Measurements from ENCODE around the gene EXO1.

- TF ChIP-seq, protein P1, sequence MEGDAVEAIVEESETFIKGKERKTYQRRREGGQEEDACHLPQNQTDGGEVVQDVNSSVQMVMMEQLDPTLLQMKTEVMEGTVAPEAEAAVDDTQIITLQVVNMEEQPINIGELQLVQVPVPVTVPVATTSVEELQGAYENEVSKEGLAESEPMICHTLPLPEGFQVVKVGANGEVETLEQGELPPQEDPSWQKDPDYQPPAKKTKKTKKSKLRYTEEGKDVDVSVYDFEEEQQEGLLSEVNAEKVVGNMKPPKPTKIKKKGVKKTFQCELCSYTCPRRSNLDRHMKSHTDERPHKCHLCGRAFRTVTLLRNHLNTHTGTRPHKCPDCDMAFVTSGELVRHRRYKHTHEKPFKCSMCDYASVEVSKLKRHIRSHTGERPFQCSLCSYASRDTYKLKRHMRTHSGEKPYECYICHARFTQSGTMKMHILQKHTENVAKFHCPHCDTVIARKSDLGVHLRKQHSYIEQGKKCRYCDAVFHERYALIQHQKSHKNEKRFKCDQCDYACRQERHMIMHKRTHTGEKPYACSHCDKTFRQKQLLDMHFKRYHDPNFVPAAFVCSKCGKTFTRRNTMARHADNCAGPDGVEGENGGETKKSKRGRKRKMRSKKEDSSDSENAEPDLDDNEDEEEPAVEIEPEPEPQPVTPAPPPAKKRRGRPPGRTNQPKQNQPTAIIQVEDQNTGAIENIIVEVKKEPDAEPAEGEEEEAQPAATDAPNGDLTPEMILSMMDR (IDR thresholded peaks at IDR 0.05) = no peak
- no peak for TF ChIP-seq POLR2A (IDR thresholded peaks at IDR 0.05)
Observed at GRCh38 chr1:241808265-241808664, 39.7 kb upstream of the EXO1 start.
